GM12801 (cell line): ENCODE results near the gene HOXB6.

Experiments used
- TF ChIP-seq, protein P1 (sequence below): IDR thresholded peaks from one replicate; pipeline ENCODE4 v1.5.1; 2011; ENCODE audit warnings: control low read depth; ENCODE audit not compliant: insufficient read length; ENCODE audit errors: extremely low read depth

HOXB6 gene

DNA sequence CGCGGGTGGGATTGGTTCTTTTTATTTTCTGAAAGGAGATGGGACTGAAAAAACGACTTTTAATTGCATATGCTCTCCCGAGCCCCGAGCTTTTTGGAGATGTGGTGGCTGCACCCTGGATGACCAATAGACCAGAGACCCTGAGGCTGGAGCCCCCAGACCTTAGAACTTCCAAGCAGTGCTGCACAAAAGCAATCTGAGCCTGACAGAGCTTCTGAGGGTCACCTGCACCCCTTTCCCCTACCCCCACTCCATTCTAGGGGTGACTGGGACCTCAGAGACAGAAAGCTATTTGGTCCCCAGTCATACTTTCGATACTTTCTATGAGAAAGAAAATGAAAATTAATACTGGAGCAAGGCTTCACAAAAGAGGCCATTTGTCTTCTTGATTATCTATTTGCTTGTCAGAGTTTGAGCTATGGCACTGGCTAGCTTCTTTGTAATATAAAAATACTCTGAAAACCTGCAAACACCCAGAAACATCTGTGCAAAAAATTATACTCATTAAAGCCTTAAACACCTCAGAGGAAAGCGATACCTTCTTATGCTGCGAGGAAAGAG is 30.2 kb downstream of the HOXB6 start:
- TF ChIP-seq, protein P1, sequence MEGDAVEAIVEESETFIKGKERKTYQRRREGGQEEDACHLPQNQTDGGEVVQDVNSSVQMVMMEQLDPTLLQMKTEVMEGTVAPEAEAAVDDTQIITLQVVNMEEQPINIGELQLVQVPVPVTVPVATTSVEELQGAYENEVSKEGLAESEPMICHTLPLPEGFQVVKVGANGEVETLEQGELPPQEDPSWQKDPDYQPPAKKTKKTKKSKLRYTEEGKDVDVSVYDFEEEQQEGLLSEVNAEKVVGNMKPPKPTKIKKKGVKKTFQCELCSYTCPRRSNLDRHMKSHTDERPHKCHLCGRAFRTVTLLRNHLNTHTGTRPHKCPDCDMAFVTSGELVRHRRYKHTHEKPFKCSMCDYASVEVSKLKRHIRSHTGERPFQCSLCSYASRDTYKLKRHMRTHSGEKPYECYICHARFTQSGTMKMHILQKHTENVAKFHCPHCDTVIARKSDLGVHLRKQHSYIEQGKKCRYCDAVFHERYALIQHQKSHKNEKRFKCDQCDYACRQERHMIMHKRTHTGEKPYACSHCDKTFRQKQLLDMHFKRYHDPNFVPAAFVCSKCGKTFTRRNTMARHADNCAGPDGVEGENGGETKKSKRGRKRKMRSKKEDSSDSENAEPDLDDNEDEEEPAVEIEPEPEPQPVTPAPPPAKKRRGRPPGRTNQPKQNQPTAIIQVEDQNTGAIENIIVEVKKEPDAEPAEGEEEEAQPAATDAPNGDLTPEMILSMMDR: no peak

DNA sequence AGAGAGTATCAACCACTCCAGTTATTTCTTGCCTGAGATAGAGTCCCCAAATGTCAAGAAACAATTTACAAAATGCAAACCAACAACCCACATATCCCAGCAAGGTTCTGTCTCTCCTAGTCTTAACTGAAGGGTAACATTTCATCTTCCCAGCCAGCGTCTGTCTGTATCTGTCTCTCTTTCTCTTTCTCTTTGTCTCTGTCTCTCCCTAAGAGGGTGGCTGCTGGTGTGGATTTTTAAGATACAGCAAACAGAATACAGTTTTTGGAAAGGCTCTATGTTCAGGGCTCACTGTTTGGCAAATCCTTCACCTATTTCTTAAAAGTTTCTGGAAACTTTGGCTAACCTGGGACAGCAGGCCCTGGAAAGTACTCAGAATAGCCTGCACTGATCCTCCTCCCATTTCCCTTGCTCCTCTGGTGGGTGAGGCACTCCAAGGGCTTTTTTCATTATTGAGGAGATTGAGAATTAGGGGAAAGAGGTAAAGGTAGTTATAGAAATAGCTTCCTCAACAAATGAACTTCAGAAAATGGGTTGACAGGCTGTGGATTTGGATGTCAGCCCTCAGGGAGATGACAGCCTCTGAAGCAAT is 32.9 kb downstream of the HOXB6 start:
- TF ChIP-seq, protein P1: no peak

DNA sequence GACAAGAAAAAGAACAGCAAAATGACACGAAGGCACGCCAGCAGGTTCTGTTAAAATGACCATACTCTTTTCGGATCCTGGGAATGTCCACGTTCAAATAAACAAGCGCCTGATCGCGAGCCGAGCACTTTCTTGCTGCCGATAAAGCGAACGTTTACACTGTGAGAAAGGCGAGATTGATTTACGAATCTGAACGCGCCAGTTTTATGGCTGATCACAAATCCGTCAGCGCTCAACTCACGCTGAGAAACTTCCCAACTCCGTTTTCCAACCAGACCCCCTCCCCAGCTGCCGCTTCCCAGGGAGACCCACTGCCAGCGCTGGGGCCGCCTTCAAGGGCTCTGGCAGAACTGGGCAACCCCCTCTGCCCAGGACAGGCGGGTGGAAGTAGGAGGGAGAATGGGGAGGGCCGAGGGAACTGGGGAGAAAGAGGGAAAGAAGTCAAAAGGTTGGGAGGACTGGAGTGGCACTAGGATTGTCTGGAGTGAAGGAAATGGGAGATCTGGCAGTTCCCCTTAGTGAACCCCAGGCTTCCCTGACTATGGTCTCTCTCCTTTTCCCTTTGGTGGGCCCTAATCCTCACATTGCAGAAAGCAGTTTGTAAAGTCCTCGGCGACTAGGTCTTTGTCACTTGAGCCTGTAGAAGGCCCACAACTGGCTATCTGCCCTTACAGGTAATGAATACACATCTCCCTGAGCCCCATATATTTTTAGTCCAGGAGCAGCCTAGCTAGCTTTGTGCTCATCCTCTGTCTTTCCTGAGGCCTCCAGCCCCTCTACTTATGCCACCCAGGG is 33.6 kb downstream of the HOXB6 start:
- TF ChIP-seq, protein P1: no peak

DNA sequence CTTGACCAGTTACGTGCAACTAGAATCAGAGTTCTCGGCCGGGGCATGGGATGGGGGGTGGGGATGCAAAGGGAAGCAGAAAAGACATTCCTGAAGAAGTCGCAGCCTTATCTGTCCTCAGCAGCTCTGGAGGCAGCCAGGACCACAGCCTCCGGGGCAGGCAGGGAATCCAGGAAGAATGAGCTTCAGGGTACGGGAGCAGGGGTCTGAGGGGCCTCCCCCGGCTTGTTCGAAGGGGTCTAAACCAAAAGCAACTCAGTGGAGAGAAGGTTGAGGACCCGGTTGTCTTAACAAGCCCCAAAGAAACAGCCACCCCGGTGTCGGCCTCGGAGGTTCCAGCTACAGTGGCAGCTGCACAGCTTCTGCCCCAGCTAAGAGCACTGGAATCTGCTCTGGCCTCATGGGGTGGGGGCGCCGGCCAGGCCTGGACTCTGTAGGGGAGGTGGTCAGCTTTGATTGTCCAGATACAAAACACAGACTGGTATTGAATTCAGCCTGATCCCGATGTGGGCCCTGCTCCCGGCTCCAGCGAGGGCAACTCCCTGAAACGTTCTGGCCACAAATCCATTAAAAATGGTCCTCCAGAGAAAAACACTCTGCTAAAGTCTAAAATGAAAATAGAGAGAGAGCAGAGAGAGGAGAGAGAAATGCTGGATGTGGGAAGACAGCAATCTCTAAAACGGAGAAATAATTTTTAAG is 34.3 kb downstream of the HOXB6 start:
- TF ChIP-seq, protein P1: no peak

DNA sequence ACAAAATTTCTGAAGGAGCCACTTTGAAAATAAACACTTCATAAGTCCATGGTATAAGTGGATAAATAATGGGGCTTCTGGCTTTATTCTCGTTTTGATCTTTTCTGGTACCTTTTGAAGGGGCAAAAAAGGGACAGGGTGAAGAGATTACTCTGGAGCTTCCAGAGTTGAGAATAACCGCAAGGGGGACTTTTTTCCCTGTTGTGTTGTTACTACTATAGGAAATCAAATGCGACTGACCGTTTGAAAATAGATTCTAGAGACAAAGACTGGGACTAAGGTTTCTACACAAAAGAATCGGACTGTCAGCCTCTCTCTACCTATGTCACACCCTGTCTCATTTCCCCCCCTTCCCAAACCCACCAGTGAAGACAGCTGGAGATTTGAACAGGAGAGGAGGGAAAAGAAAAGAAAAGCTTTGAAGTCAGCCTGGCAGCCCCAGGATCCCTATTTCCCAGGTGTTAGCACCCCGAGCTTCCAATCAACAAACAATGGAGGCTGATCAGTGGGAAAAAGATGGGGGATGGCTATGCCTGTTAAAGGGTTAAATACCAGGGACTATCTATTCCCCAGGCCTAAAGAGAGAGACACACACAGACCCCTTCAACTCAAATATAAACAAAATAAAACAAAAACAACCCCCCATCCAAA is 35.0 kb downstream of the HOXB6 start:
- TF ChIP-seq, protein P1: no peak

DNA sequence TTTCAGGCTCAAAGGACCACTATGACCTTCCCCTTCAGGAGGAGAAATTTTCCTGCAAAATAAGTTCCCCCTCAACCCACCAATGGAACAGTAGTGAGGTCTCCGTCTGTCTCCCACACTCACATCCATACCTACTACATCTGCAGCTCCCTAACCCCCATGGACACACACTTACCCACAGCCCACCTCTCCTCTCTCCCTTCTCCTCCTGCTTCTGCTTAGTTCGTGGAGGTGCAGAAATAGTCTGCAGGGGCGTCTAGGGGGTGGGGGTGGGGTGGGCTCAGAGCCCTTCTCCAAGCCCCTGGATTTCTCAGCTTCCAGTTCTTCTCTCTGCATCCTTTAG is 35.6 kb downstream of the HOXB6 start:
- TF ChIP-seq, protein P1: no peak
